NCI-H1436 treated with DMSO at 0.1 percent for 48 hours (cell line): ENCODE measurements around the gene MGMT.

Source experiments
- DNase-seq: peaks from one replicate; lab custom pipeline; 2025; lab: John Stamatoyannopoulos, UW

The MGMT gene

GRCh38 chr10:129690248-129691070 lies 223.4 kb downstream of the MGMT start:
- DNase-seq = no peak

- DNase-seq = no peak
These were observed 225.7 kb downstream of the MGMT start for GRCh38 chr10:129692695-129693094.

GRCh38 chr10:129693382-129693781 lies 226.3 kb downstream of the MGMT start:
- DNase-seq = no peak

- DNase-seq = no peak
These were observed 227.1 kb downstream of the MGMT start for GRCh38 chr10:129694184-129694583.

GRCh38 chr10:129694691-129695243 lies 227.7 kb downstream of the MGMT start:
- no peak for DNase-seq

GRCh38 chr10:129695671-129696070 lies 228.6 kb downstream of the MGMT start:
- no peak for DNase-seq

GRCh38 chr10:129696636-129697035 lies 229.6 kb downstream of the MGMT start:
- DNase-seq = no peak

- DNase-seq = no peak
These were observed 230.6 kb downstream of the MGMT start for GRCh38 chr10:129697463-129698247.

GRCh38 chr10:129699722-129700340 lies 232.8 kb downstream of the MGMT start:
- no peak for DNase-seq

- no peak for DNase-seq
These were observed 235.6 kb downstream of the MGMT start for GRCh38 chr10:129702605-129703004.

- no peak for DNase-seq
These were observed 236.5 kb downstream of the MGMT start for GRCh38 chr10:129703287-129704137.

GRCh38 chr10:129704225-129704624 lies 237.2 kb downstream of the MGMT start:
- no peak for DNase-seq

GRCh38 chr10:129704786-129705525 lies 237.9 kb downstream of the MGMT start:
- no peak for DNase-seq

- DNase-seq = no peak
These were observed 238.6 kb downstream of the MGMT start for GRCh38 chr10:129705676-129706075.

GRCh38 chr10:129706081-129706480 lies 239.0 kb downstream of the MGMT start:
- no peak for DNase-seq

- no peak for DNase-seq
These were observed 239.5 kb downstream of the MGMT start for GRCh38 chr10:129706523-129706922.

GRCh38 chr10:129707406-129708388 lies 240.7 kb downstream of the MGMT start:
- DNase-seq = no peak

- no peak for DNase-seq
These were observed 242.1 kb downstream of the MGMT start for GRCh38 chr10:129709101-129709500.
